Measurements from ENCODE around the gene KHDRBS1. TPM values are rescaled to one million over a fixed set of nuclear protein-coding genes. Genes with fewer than 3 reads are reported as not detected.
"Not testable (repeated sequence)": the region's sequence is repeated elsewhere in the genome, so short reads cannot be mapped to it uniquely, and the experiment has no call there.

The KHDRBS1 gene, protein sequence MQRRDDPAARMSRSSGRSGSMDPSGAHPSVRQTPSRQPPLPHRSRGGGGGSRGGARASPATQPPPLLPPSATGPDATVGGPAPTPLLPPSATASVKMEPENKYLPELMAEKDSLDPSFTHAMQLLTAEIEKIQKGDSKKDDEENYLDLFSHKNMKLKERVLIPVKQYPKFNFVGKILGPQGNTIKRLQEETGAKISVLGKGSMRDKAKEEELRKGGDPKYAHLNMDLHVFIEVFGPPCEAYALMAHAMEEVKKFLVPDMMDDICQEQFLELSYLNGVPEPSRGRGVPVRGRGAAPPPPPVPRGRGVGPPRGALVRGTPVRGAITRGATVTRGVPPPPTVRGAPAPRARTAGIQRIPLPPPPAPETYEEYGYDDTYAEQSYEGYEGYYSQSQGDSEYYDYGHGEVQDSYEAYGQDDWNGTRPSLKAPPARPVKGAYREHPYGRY
- 123 TPM for polyA plus RNA-seq (ENCODE audit: insufficient read length)

DNA sequence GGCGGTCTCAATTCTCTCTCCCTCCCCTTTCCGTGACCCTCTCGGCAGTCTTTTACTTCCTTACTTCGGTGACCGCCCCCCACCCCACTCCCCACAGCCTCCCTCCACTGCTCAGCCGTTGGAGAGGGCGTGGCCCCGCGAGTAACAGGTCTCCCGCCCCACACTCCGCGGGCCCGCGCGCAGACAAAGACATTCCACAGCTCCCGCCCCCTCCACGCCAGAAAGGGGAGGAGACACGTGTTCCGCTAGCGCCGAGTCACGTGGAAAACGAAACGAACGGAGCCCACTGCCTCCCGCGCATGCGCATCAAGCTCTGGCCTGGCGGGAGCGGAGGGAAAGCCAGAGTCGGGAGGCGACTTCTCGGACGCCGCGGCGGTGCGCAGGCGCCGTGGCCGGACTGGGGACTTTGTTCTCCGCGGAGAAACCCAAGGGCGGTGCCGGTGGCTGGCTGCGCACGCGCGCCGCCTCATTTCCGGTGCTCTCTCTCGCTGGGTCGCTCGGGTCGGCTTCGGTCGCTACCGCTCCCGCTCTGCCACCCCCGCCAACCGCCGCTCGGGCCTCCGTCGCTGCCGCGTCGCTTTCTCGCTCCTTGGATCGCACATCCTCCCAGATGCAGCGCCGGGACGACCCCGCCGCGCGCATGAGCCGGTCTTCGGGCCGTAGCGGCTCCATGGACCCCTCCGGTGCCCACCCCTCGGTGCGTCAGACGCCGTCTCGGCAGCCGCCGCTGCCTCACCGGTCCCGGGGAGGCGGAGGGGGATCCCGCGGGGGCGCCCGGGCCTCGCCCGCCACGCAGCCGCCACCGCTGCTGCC is at the start of gene KHDRBS1:
TSS of gene KHDRBS1 (plus strand) at position 483 of the 813 bp plus-strand sequence. CDS start at position 611, 128 bp downstream.
- peak; percentile 99 for DNase-seq (ENCODE audit: low read depth)

DNA sequence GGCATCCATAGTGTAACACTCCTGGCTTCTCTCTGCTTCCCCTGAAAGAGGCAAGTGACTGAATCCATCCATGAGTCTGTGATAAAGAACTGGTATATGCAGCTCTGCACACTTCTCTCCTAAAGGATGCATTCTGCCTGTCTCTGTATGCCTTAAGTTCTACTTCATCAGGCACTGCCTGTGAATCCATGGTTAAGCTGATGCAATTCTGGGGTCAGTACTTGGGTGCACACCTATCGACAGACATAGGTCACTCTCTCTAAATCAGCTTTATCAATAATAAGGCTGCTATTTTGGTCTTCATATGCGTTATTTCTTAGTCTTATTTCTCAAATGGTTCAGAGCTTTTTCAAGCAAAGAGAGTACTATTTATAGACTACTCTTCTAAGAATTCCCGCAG is 42.8 kb upstream of the KHDRBS1 start:
- no peak for DNase-seq (ENCODE audit: low read depth)

DNA sequence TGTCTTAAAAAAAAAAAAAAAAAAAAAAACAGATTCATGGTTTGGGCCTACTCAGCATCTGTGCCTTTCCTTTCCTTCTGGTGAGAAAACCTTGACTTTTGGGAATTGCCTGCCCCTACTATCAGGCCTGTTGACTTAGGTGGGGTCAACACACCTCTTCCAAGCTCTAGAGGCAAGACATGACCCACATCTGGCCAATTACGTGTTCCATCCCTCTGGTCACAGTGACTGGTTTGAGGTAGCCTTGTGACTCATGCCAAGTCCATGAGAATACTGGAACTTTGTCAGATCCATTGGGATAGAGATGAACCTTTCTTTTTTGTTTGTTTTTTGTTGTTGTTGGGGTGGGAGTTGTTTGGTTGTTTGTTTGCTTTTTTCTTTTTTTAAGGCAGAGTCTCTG is 37.3 kb upstream of the KHDRBS1 start:
- DNase-seq (ENCODE audit: low read depth) = no peak

DNA sequence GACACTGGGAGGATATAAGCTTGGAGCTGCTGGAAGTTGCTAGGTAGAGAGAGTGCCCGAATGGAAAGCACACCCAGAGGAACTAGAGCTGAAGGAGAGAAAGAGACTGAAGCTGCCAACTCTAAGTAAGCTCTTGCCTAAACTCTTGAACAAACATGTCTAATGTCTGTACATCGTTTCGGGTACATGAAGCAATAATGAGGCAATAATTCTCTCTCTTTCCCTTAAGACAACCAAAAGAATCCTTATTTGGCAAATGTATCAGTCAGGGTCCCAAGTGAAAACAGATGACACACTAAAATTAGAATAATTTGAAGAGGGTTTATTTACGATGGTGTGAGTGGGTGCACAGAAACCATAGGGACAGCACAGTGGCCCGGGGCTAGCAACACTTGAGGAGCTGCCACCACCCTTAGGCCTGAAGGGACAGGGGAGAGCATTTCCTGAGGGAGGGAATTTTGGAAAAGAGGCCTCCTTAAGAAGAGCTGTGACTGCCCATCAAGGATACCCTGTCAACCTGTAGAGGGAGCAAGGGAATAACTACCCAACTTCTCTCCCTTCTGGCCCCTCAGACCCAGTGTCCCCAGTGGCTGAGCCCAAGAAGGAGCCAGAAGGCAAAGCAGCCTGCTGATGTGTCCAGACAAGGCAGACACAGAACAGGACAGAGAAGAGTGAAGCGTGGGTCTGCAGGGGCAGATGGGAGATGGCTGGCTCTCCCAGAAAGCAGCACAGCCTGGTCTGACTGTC is 36.1 kb upstream of the KHDRBS1 start:
- no peak for DNase-seq (ENCODE audit: low read depth)

DNA sequence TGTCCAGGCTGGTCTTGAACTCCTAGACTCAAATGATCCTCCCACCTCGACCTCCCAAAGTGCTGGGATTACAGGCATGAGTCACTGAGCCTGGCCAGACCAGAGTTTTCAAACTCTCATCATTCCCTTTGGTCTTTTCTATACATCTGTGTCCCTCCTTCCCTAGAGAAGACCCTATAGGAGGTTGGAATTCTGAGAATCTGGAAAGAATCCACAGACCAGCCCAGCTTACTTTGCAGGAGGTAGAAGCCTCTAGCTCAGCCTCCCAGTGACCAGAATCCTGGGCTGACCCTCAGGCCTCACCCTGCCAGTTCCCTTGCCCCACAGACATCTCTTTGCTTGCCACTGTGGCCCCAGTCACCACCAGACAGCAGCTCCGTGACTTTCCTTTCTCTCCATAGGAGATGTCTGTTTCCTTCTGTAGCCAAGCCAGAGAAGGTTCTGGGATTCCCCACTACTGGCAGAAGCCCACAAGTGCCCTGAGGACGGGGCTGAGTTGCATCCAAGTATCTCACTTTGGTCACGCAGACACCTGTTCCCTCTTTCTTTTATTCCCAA is 34.7 kb upstream of the KHDRBS1 start:
- no peak for DNase-seq (ENCODE audit: low read depth)

DNA sequence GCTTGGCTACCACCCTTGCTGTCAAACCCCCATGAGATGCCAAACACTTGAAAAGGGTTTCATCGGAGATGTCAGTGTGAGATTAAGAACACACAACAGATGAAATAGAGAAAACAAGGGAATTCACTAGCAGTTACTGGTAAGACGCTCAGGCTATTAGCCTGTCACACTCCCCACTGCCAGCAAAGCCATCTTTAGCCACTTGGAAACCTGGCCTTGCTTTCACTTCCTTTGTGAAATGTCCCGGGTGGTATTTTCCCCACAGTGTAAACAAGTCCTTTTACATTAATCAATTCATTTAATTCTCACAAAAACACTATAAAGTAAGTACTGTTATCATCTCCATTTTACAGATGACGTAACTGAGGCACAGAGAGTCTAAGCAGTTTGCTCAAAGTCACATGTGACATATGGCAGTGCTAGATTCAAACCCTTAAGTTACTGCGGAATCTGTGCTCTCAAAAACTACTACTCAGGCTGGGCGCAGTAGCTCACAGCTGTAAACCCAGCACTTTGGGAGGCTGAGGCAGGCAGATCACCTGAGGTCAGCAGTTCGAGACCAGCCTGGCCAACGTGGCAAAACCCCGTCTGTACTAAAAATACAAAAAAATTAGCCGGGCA is 32.7 kb upstream of the KHDRBS1 start:
- no peak for DNase-seq (ENCODE audit: low read depth)

DNA sequence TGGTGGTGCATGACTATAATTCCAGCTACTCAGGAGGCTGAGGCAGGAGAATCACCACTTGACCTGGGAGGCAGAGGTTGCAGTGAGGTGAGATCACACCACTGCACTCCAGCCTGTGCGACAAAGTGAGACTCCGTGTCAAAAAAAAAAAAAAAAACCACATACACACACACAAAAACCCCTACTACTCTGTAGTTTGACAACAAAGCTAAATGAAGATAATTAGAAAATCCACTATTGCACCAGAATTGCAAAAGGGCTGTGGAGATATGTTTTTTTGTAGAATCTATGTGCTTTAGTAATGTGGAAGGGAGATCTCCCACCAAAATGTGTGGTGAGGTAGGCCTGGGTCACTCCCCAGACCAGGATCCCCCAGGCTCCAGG is 32.2 kb upstream of the KHDRBS1 start:
- no peak for DNase-seq (ENCODE audit: low read depth)

DNA sequence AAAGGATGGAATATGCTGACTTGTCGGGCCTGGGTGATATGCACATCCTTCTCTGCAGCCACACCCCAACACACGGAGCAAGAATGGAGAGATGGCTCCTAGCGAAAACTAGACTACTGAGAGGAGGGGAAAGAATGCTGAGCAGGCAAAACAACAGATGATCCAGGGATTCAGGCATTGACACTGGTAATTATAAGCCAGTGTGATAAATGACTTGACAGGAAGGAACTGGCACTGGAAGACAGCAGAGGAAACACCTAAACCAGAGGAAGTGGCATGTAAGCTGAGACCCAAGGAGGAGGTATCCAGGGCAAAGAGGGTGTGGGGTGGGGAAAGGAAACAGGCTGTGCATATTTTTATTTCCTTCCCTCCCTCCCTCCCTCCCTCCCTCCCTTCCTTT is 31.7 kb upstream of the KHDRBS1 start:
- no peak for DNase-seq (ENCODE audit: low read depth)

DNA sequence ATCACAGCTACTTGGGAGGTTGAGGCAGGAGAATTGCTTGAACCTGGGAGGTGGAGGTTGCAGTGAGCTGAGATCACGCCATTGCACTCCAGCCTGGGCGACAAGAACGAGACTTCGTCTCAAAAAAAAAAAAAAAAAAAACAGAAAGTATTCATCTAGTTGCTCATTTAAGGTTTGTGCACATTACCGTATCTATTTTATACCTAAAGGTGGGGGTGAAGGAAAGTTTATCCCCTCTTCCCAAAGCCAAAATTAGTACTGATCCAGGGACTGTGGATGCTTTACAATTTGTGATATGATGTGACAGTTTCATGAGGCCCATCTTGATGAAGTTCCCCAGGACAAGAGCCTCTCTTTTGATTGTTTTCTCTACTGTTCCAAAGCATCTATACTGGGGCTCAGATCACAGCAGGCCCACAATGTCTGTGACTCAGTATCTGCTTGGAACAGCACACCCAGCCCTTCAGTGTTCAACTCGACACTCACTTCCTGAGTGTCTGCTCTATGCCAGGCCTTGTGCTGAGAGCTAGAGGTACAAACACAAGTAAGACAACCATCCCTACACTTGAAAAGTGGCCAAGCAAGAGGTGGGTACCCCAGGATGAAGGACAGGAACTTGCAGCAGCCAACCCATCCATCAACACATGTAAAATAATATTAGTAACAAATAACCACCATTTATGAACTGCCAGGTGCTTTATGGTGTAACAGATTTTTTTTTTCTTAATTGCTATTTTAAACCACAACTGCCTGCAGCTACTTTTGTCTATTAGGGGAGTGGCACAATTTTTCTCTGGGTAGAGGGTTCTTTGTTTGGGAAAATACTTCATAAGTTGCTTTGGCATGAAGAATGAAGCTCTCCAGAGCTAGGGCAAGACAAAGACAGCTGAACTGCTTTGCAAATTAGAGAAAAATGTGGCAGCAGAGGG is 29.0 kb upstream of the KHDRBS1 start:
- no peak for DNase-seq (ENCODE audit: low read depth)

DNA sequence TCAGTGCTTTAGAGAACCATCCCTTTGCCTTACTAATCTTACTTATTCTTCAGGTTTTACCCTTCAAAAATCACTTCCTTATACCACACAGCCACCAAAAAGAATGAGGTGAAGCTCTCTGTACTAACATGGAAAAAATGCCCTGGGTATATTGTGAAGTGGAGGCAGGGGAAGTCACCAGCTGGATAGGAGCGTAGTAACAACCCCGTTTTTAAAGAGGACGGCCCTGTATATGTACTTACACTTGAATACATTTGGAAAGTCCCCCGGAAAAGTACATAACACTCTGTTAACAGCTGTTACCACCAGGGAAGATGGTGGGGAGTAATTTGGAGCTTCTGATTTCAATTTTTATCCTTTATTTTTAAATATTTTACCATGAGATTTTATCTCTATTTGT is 28.2 kb upstream of the KHDRBS1 start:
- no peak for DNase-seq (ENCODE audit: low read depth)

DNA sequence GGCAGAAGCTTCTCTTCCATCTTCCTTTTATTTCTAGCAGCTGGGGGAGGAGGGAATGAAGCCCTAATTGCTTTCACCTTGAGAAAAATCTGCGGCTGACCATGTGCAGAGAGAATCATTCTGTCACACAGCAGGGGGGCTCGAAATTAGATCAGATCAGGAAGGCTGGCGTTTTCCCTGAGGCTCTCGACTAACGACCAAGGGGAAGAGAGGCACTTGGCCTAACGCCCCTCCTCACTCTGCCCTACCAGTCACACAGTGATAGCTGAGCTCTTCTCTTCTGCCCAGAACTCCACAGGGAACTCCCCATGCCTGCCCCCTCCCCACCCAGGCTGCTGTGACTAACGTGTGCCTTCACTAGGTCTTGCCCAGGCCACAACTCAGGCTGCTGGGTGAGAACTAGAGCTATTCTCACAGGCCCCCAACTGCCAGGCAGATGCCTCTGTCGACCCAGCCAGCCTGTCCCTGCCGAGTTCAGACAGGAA is 26.5 kb upstream of the KHDRBS1 start:
- no peak for DNase-seq (ENCODE audit: low read depth)

DNA sequence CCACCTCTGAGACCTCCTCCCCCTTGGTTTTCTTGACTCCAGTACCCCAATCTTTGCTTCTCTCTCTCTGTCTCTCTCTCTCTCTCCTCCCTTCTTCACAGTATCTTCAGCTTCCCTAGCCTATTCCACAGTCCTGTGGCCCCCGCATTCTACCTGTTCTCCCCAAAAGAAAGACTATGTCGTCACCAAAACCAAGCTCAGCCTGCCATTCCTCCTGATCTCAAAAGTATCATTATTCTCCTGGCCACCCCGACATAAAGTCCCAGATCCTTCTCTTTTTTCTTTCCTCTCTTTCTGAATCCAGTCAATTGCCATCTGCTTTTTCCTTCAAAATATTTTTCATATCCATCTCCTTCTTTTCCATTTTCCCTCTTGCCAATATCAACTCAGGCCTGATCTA is 23.7 kb upstream of the KHDRBS1 start:
- DNase-seq (ENCODE audit: low read depth) = no peak

DNA sequence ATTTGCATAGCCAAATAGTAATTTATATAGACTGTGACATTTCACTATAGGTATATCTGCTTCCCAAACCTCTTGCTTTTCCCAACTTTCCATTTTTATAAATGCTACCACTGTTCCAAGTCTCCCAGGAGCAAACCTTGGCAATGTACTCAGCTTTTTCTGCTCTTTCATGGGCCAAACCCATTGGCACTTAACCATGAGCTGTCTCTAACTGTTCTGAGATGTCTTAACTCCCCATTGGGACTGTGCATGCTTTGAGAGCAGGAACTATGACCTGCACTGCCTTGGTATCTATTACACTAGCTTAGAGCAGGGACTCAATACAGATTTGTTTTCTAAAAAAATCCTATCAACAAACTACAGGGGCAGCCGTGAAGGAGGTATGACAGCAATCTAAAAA is 22.5 kb upstream of the KHDRBS1 start:
- DNase-seq (ENCODE audit: low read depth) = no peak

DNA sequence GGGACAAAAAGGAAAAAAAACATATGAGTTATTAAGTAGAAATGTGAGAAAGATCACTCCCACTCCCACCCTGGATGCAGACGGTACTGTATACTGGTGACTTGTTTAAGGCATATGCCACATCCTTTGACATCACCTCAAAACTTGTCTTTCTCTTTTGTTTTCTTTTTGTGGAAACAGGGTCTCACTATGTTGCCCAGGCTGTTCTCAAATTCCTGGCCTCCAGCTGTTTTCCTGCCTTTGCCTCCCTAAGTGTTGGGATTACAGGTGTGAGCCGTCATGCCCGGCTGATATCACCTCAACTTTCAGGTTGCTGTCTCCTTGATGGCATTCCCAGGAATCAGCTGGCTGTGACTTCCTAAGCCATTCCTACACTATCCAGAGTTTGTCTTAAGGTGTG is 18.4 kb upstream of the KHDRBS1 start:
- DNase-seq (ENCODE audit: low read depth) = no peak

DNA sequence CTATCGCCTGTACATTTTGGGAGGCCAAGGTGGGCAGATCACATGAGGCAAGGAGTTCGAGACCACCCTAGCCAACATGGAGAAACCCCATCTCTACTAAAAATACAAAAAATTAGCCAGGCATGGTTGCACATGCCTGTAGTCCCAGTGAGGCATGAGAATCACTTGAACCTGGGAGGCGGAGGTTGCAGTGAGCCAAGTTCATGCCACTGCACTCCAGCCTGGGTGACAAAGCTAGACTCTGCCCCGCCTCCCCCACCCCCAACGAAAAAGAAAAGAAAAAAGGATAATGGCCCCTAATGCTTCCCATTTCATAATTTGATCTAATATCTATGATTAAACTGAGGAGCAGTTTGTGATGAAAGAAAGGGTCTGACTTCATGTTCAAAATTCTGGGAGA is 17.5 kb upstream of the KHDRBS1 start:
- DNase-seq (ENCODE audit: low read depth) = not testable (repeated sequence)

DNA sequence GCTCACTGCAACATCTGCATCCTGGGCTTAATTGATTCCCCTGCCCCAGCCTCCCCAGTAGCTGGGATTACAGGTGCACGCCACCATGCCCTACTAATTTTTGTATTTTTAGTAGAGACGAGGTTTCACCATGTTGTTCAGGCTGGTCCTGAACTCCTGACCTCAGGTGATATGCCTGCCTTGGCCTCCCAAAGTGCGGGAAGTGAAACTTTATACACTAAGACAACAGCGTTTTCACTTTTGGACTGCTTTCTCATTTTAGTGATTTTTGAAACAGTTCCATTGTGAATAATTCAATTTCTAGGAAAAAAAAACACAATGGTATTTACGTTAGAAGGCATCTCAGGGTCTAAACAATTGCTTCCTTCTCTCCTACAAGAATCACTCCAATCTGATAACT is 11.8 kb upstream of the KHDRBS1 start:
- DNase-seq (ENCODE audit: low read depth) = no peak

DNA sequence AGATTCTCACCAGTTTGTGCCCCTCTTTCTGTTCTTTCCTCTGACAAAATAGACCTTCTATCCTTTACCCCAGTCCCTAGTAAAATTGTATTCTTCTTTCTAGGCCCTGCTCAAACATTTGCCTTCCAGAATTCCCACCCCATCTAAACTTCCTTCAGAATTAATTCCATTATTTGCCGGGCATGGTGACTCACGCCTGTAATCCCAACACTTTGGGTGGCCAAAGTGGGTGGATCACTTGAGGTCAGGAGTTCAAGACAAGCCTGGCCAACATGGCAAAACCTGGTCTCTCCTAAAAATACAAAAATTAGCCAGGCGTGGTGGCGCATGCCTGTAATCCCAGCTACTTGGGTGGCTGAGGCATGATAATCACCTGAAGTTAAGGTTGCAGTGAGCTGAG is 11.4 kb upstream of the KHDRBS1 start:
- DNase-seq (ENCODE audit: low read depth) = not testable (repeated sequence)

DNA sequence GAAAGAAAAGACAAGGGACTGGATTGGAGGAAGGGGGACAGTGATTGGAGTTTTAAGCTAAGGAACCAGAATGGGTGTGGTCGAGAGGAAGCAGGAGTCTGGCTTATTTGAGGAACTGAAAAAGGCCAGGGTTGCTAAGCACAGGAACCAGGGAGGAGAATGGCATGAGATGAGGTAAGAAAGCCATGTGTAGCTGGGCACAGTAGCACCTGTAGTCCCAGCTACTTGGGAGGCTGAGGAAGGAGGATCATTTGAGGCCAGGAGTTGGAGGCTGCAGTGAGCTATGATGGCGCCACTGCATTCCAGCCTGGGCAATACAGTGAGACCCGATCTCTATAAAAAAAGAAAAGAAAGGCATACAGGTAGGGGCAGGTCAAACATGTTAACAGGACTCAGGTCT is 8.1 kb upstream of the KHDRBS1 start:
- DNase-seq (ENCODE audit: low read depth) = no peak

DNA sequence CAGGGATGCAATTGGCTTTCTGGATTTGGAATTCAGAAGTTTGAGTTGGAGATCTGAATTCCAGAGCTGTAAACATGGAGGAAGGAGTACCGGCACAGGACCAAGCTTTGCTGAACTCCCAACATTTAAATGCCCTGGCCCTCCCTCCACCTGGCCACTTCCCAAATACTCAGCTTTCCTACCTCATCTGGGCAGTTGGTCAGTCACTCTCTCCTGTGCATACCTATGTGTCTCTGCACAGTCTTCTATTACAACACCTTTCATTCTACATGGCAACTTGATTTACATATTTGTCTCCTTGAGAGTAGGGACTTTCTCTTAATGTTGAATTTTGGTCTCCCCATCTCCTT is 6.1 kb upstream of the KHDRBS1 start:
- no peak for DNase-seq (ENCODE audit: low read depth)

DNA sequence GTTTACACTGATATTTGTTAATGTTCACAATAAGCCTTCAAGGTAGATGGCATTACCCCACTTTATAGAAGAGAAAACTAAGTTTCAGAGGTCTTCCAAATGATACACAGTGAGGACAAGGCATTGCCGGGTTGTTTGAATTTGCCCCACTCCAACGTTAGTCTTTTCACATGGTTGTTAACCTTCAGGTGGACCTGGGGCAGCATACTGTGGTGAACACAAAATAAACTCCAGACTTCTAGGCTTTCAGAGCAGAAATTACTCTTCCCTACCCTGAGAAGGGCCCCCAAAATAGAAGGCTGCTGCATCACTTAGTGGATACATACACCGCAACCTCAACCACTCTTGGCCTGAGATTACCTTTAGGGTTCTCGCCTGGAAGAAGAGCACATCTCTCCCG is 3.4 kb upstream of the KHDRBS1 start:
- no peak for DNase-seq (ENCODE audit: low read depth)
